AG09319 (cell line): ENCODE results near the gene DMD.
"Not testable (repeated sequence)": the region's sequence is repeated elsewhere in the genome, so short reads cannot be mapped to it uniquely, and the experiment has no call there.

Experiments used
- DNase-seq: peaks from one replicate; pipeline ENCODE4 v3.0.0-alpha.2; 2010; ENCODE audit warnings: low read depth; ENCODE audit errors: extremely low read depth
- TF ChIP-seq, protein P1 (sequence below): IDR thresholded peaks from 2 replicates; pipeline ENCODE4 v1.5.1; 2011; ENCODE audit warnings: low read depth, mild to moderate bottlenecking, inconsistent platforms, low read length, moderate library complexity

The DMD gene

DNA sequence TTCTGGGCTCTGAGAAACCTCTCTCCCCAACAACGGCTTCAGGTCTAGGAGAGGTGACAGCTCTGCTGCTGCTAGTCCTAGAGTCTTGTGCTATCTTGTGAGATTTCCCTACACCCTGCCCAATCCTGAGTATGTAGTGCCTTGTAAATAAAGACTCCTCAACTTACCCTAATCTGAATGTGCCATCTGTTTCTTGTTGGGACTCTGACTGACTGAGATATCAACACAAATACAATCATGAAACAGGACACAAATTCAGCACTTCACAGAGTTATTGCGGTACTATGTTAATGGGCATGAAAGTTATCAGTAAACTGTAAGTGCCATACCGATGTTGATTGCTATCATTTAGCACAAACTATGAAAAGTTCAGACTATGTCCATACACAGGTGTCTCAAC is 1610.5 kb downstream of the DMD start:
- TF ChIP-seq, protein P1, sequence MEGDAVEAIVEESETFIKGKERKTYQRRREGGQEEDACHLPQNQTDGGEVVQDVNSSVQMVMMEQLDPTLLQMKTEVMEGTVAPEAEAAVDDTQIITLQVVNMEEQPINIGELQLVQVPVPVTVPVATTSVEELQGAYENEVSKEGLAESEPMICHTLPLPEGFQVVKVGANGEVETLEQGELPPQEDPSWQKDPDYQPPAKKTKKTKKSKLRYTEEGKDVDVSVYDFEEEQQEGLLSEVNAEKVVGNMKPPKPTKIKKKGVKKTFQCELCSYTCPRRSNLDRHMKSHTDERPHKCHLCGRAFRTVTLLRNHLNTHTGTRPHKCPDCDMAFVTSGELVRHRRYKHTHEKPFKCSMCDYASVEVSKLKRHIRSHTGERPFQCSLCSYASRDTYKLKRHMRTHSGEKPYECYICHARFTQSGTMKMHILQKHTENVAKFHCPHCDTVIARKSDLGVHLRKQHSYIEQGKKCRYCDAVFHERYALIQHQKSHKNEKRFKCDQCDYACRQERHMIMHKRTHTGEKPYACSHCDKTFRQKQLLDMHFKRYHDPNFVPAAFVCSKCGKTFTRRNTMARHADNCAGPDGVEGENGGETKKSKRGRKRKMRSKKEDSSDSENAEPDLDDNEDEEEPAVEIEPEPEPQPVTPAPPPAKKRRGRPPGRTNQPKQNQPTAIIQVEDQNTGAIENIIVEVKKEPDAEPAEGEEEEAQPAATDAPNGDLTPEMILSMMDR, result no peak

DNA sequence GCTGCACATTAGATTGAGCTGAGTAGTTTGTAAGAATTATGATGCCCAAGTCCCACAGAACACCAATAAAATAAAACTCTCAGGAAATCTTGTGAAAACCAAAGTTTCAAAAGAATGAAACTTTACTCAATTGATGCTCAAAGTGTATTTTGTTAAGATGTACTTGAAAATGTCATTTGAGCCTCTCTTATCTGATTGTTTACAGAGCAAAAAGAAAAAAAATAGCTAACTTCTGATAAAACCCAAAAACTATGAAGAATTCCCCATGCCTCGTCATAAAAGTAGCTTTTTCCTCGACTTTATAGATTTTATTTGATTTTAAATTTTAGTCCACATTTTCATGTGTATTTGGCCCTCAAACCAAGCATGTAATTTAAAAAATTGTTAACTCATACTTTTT is 1618.0 kb downstream of the DMD start:
- DNase-seq, result no peak
- TF ChIP-seq, protein P1, result no peak

More for the DNA sequence above, 1610.5 kb downstream of the DMD start:
- no peak for DNase-seq

DNA sequence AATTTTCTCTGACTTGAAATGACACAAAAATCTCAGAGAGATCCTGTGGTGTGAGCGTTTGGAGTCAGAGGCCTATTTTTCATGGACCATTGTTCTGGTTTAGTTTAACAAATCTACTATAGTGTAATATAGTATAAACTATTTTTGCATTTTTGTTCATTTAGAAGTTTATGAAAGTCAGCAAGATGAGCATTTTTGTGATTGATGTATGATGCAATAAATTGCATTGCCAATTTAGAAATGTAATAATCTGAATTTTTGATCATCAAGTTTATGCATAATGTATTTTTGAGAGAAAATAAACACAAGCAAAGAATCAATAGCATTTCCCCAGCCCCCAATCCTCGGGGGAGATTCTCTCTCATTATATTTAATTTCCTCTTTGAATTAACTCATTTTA is 1620.0 kb downstream of the DMD start:
- no peak for DNase-seq
- TF ChIP-seq, protein P1, result no peak

DNA sequence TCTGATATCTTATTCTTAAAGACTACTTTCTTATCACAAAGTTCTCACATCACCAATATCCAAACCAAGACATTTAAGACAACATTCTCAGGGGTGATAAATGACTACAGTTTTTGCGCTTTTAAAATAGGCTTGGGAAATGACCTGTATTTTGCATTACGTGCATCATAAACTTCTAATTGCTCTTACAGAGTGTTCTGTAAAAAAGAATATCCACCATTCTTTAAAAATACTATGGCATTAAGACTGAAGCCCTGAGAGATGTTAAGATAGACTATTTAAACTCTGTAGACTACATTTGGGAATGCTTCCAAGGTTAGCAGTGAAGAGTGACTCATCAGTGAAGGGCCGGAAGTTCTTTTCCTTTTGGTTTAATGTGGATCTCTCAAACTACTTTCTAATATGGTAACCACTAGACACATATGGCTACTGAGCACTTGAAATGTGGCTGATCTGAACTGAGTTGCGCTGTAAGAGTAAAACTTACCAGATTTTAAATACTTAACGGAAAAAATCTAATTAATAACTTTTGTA is 1620.7 kb downstream of the DMD start:
- TF ChIP-seq, protein P1, result no peak
- DNase-seq, result no peak

DNA sequence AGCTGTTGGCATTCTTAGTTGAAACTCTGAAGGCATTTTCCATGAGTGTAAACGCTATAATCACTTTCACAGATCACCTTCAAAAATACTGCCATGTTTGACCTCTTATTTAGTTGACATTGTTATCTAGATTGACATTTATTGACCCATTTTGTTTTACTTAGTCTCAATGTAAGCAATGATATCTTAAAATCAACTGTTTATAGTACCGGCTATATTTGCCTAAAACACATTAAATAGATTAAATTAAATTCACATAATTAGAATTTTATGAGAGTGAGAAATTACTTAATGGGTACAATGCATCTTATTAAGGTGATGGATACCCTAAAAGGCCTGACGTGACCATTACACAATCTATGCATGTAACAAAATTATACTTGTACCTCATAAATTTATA is 1621.8 kb downstream of the DMD start:
- TF ChIP-seq, protein P1, result no peak
- DNase-seq, result no peak

DNA sequence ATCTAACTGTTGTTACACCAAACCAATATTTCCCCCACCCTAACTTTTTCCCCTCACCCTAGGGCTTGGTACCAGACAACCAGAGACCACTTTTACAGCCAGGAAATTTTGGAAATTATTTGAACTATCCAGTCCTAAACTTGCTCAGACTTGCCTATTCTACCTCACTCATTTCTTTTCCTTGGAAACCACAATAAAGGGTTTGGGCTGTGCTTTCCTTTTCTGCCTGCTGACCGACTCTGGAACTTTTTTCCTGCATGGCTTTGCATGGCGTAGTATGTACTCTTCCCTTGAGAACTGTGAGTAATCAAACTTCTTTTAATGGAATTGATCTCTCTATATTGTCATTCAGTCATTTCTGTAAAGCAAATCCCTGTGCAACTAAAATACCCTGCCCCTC is 1623.0 kb downstream of the DMD start:
- TF ChIP-seq, protein P1, result no peak
- no peak for DNase-seq

DNA sequence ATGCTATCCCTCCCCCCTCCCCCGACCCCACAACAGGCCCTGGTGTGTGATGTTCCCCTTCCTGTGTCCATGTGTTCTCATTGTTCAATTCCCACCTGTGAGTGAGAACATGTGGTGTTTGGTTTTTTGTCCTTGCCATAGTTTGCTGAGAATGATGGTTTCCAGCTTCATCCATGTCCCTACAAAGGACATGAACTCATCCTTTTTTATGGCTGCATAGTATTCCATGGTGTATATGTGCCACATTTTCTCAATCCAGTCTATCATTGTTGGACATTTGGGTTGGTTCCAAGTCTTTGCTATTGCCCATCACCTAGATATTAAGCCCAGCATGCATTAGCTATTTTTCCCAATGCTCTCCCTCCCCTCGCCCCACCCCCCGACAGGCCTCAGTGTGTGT is 1627.5 kb downstream of the DMD start:
- not testable (repeated sequence) for DNase-seq

DNA sequence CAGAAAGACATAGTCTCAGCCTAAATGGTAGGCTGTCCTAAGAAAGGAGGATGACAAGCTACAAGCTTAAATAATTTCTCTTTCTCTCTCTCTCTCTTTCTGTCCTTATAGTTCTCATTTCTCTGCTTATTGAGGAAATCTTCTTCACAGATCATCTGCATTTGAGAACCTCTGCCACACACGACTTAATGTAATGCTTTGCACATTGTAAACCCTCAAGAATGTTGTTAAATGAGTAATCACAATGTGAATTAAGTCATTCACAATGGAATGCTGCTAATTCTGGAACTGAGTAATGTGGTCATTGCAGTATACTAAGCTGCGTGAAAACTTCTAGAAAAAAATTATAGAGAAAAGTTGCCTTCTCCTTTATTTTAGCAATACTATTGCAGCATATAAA is 1630.6 kb downstream of the DMD start:
- TF ChIP-seq, protein P1, result no peak
- no peak for DNase-seq
